Caki2 (cell line): ENCODE data around the gene PIGC. TPM values are rescaled to one million over a fixed set of nuclear protein-coding genes. Genes with fewer than 3 reads are reported as not detected.
A peak's percentile ranks its signal among the peaks of the same experiment; 100 is the strongest.
"Not testable (repeated sequence)": the region's sequence is repeated elsewhere in the genome, so short reads cannot be mapped to it uniquely, and the experiment has no call there.

Source experiments
- DNase-seq: peaks from one replicate; pipeline ENCODE4 v3.0.0-alpha.2; 2015; ENCODE audit warnings: low read depth
- in situ Hi-C: cut with HindIII; loops from 2 replicates; pipeline ENCODE4 v1.10.0; 2016; ENCODE audit warnings: low sequenced_read_pairs, low pct_unique_long_range_greater_than_20kb, mixed read lengths
- total RNA-seq: library from RNA; depleted of rRNA; stranded (reverse); fragments of >200 nt; shearing (Covaris generic); gene quantifications from 2 replicates; pipeline ENCODE4 v1.2.3, GENCODE V29; 2014; ENCODE audit warnings: low replicate concordance

PIGC gene
- total RNA-seq, 1 experiment from 2014 or later, result 27.1 TPM

DNA sequence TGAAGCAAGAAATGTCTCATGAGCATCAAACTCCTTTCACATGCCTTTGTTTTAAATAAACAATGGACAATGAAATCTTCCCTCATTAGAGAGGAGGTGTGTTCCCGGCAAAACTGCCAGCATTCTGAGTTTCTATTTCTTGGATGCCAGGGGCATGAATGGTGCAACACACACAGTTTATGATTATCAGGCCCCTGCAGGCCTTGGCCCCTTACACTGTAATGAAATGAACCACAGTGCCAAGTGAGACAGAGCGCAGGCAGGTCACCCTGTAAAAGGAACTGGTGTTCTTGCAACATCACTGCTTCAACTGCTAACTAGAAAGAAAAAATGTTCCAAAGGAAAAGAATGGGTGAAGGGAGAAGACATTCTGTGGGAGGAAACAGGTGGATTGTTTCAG, 3.8 kb upstream of the PIGC start:
- in situ Hi-C loops, result no loop called here
- peak; percentile 14 for DNase-seq

DNA sequence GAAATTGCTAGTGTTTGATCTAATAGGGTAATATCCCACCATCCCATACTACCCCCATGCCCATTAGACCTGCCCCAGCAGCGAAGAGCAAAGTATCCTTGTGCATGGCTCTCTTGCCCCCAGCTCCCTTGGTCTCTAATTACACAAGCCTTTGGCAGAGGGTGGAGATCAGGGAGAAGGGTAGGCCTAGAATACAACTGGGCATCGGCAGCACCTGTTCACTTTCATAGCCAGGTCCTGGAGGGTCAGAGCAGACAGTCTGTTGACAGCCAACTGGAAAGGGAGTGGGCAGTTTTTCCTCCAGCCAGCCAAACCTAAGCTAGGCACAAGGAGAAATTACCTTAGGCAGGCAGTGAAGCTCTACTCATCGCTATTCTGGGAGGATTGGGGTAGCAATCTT, 2.7 kb upstream of the PIGC start:
- no peak for DNase-seq
- in situ Hi-C loops, result no loop called here

DNA sequence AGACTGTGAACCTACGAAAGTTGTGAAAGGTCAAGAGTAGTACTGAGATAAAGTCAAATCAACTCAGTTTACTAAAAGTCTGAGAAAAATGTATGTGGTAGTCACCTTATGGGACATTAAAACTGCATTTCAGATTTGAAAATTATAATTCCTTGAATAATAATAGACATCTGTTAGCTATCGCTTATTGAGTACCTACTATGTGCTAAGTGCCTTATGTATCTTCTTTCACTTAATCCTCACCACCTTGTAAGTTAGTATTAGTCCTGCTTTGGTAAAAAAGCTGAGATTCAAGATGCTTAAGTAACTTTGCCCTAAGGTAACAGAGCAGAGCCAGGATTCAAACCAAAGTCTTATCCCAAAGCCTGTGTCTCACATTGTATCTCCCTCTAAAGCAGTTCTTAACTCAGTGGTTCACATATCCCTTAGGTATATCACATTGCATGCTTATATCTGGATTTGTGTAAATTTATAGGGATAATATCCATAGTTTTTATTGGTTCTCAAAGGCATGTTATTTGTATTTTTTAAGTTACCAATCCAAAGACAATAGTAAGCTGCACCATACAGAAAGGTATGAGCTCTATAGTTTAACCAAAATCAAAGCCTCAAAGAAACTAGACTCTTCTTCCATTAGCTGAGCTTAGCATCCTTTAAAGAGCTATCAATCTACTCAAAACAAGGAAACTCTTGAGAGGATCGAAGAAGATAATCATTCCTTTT, 865 bp downstream of the PIGC start:
- in situ Hi-C loops, result no loop called here
- DNase-seq, result no peak

DNA sequence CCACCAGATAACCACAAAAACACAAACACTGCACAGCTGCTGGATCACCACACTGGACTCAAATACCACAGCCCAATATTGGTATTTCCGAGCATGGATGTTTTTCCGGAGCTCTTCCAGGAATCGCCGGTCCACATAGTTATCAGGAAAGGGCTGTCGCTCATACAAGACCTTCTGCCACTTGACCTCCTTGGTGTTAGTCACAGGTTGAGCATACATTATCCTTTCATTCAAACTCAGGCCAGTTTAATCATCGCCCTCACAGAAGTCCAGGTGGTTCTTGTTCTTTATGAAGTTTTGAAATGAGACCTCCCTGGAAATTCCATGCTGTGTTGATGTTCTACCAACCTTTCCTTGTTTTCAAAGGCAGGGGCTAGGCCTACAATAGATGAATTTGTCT, 1.5 kb downstream of the PIGC start:
- DNase-seq, result no peak
- in situ Hi-C loops, result no loop called here

DNA sequence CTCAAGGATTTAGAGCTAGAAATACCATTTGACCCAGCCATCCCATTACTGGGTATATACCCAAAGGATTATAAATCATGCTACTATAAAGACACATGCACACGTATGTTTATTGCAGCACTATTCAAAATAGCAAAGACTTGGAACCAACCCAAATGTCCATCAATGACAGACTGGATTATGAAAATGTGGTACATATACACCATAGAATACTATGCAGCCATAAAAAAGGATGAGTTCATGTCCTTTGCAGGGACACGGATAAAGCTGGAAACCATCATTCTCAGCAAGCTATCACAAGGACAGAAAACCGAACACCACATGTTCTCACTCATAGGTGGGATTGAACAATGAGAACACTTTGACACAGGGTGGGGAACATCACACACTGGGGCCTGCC, 6.7 kb downstream of the PIGC start:
- in situ Hi-C loops, result not testable (repeated sequence)

DNA sequence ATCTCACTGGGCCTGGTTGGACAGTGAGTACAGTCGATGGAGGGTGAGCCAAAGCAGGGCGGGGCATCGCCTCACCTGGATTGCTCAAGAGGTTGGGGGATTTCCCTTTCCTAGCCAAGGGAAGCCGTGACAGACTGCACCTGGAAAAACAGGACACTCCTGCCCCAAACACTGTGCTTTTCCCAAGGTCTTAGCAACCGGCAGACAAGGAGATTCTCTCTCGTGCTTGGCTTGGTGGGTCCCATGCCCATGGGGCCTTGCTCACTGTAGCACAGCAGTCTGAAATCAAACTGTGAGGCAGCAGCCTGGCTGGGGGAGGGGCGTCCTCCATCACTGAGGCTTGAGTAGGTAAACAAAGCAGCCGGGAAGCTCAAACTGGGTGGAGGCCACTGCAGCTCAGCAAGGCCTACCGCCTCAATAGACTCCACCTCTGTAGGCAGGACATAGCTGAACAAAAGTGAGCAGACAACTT, 12.1 kb downstream of the PIGC start:
- in situ Hi-C loops, result no loop called here
- DNase-seq, result no peak

More for the DNA sequence above, 6.7 kb downstream of the PIGC start:
- not testable (repeated sequence) for DNase-seq

DNA sequence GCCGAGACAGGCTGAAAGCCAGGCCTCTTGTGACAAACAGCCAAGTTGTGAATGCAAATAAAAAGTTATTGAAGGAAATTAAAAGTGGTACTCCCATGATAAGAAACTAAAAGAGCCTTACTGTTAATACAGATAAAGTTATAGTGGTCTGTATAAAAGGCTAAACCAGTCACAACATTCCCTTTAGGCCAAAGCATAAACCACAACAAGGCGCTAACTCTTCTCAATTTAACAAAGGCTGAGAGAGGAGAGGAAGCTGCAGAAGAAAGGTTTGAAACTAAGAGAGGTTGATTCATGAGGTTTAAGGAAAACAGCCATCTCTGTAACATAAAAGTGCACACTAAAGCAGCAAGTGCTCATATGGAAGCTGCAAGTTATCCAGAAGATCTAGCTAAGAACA, 12.7 kb downstream of the PIGC start:
- no peak for DNase-seq
- in situ Hi-C loops, result no loop called here

DNA sequence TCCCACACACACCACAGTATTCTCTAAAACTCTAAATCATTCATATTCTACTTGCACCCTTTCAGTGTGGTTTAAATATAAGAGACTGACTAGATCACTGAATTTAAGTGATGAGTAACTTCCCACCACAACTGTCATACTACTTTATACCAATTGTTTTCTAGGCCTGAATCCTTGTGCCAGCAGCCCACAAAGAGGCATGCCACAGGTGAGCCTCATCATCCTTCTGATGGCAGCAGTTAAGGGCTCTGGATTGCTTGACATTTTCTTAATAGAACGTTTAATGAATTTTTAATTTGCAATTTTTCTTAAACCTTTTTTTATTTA, 13.8 kb downstream of the PIGC start:
- in situ Hi-C loops, result no loop called here
- DNase-seq, result no peak

DNA sequence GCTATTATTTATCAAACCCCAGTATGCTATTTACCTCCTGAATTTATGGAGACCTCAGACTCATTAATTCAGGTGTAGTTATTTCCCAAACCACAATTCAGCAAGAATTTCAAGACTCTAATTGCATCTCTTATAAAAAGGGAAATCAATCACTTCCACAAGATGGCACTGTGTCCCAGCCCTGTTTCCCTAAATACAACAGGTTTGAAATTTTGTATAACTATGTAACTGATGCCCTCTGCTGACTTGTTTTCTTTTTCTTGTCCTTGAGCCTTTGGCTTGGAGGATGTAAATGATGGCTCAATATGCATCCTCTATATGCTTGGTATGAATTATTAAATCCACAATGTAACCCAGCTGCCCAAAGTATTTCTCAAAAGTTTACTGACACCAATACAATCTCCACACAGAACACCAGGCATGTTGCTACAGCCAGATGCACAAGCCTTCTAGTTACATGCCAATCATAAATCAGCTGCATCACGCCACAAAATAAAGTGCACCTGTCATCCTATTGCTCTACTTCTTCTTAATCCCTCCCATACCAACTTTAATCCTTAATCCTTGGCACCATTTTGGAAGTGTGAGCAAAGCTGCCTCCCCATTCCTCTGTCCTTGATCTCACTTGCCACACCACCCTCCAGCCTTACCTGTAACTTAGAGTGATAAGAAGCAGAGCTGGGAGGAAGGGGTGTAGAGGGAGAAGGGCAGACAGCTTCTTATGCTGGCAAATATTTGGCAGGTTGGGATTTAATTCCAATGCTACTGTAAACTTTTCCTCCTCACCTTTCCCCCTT, 14.3 kb downstream of the PIGC start:
- DNase-seq, result peak; percentile 61
- in situ Hi-C loops, result no loop called here

DNA sequence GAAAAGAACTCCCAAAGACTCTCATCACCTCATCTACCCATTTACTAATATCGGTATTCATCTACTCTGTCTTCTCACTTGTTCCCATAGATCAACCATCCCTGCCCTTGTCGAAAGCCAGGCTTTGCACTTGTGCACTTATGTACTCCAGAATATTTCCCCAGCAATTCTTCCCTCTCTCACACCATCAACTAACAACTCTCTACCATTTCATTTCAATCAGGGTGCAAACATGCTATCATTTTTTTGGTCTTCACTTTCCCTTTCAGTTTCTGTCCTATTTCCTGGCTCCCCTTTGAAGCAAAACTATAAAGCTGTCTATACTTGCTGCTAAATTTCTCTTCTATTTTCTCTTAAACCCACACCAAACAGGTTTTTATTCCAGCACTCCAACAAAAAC, 16.7 kb downstream of the PIGC start:
- in situ Hi-C loops, result no loop called here

DNA sequence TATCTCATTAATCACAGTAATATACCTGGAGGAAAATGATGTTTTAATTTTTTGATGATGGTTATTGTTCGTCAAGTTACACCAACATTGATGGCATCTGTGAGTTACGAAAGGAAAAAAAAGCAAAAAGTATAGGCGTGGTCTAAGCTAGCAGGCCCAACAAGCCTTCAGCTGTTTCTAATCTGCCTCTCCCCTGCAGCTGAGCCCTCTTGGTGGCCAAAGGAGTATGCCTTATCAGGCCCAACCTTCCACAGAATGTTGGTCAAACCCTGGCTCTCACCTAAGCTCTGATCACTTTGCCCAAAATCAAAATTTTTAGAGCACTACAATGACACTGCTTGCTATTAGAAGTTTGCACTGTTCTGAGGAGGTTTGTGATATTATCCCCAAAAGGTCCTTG, 18.5 kb downstream of the PIGC start:
- in situ Hi-C loops, result no loop called here

More for the DNA sequence above, 16.7 kb downstream of the PIGC start:
- DNase-seq, result no peak

DNA sequence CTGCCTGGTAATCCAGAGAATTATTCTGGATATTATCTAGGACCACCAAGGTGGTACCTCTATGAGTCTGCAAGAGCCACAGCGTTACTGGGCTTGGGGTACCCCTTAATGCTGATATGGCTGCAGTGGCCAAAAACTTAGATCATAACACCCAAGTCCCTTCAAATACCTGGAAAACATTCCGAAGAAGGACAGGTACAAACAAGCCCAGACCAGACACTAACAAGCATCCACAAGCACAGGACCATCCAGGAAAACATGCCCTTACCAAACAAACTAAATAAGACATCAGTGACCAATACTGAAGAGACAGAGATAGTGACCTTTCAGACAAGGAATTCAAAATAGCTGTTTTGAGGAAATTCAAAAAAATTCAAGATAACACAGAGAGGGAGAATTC, 20.5 kb downstream of the PIGC start:
- DNase-seq, result no peak
- in situ Hi-C loops, result no loop called here

More for the DNA sequence above, 18.5 kb downstream of the PIGC start:
- no peak for DNase-seq

DNA sequence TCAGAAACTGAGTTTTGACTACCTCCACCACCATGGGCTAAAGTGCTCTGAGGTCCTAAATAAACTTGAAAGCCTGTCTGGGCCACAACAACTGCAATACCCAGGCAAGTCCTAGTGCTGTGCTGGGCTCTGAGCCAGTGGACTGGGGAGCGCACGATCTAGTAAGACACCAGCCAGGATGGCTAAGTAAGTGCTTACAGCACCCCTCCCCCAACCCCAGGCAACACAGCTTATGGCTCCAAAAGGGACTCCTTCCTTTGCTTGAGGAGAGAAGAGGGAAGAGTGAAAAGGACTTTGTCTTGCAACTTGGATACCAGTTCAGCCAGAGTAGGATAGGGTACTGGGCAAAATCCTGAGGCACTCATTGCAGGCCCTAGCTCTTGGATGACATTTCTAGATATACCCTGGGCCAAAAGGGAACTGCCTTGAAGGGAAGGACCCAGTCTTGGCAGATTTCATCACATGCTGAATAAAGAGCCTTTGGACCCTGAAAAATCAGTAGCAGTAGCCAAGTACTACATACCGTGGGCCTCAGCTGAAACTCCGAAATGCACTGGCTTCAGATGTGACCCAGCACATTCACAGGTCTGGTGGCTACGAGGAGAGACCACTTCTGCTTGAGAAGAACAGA, 21.8 kb downstream of the PIGC start:
- DNase-seq, result no peak
- in situ Hi-C loops, result no loop called here

DNA sequence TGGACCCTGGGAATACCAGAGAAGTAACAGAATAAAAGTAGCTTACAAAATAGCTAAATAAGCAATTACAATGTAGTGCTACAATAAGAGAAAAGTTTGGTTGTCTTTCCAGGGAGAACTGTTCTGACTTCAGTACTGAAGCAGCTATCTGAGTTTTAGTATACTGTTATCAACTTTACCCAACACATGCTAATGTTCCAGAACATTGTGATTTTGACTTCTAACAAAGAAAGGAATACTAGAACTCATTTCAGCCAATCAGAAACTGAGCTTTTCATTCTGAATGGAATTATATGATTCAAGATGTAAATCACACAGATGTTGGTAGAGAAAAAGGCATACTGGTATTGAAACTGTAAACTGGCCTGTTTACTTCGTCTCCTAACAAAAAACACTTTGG, 23.5 kb downstream of the PIGC start, which contains the start of gene C1orf105:
Gene C1orf105, plus strand, starts transcription at position 301 of the 400 bp plus-strand sequence. CDS start 201 bp downstream, outside the sequence.
- no peak for DNase-seq
- in situ Hi-C loops, result no loop called here

DNA sequence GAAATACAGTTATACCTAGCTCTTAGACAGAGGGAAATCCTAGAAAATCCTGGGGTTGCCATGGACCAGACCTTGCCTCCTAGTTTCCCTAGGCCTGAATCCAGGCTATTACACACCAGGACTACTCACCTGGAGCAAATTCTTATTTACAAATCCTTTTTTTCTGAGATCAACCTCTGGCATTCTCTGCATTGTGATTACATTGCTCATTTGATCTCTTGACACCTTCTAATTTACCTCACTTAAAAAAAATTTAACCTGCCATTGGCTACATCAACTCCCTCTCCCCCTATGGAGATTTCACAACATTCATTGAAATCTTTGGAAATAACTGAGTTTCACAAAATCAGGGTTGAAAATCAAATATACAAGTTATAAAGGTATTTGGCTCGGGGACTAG, 26.3 kb downstream of the PIGC start:
- in situ Hi-C loops, result no loop called here
- peak; percentile 63 for DNase-seq

DNA sequence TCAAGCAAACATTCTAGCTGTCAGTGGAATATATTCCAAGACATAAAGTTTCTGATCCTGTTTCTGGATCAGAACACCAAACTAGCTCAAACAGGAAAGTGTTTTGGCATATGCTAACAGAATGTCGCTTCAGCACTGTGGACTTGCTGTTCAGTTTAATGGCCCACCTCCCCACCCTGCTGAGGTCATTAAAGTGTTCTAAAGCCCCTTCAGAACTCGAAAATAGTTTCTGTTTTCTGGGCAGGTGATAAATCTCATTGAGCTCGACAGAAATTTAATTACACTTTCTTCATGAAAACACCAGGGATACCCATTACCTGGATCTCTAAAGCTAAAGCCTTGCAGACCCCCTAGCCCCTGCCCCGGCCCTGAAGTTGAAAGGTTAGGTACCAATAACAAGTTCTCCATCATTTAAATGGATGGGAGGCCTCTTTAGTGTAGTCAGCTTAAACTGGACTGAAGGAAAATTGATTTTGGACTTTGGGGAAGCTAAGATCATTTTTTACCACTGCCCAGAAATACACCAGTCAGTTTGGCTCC, 27.3 kb downstream of the PIGC start:
- DNase-seq, result no peak
- in situ Hi-C loops, result no loop called here

DNA sequence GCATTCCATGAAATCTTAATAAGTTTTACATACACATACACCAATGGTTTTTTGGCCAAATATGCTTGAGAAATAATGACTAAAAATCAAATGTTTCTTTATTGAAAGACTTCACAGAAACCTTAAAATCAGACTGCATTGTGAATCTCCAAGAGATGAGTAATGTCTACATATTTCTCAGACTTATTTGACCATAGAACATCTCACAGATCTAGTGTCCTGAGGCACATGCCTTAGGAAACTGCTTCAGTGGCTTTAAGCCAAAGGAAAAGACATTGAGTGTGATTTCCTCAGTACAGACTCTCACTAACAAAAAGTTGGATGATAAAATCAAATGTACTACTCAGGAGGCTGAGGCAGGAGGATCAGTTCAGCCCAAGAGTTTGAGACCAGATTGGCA, 29.5 kb downstream of the PIGC start:
- in situ Hi-C loops, result no loop called here
- no peak for DNase-seq

DNA sequence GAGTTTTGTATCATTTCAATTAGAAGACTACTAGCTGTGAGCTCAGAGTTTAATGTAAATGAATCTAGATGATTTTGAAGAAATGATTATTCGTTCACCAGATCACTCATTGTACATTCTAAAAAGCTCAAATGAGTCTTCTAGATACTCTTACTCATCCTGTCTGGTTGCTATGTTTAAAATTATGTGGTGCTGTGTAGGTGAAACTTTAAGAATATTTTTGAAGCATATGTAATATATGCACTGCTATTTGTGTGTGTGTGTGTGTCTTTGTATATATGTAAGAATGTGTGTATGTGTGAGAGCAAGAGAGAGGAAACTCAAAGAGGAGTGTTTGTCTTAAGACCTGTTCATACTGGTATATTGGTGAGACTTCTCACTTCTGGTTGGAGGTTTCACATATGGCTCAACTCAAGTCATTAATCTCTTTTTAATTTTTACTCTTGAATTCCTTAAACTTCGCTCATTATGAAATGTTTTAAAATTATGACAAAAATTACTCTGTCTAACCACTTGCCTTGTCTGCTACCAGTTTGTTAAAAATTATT, 32.0 kb downstream of the PIGC start:
- in situ Hi-C loops, result no loop called here
- DNase-seq, result no peak

DNA sequence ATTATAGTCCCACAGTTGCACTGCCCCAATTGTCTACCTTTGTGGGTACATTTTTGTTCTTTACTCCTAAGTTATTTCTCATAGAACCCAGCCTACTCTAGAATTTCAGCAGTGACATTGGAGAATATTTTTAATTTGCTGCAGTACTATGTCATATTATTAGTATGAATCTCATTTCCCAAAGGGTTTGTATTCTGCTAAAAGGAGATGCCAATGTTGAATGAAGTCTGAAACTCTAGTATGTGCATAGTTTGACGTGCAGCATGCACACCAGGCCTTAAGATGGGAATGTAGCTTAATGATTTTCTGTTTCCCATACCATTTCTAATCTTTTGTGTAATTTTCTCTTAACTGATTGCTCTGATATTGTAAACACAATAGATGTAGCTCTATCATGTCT, 33.8 kb downstream of the PIGC start:
- DNase-seq, result no peak
- in situ Hi-C loops, result no loop called here
